Measurements from ENCODE around the gene SORCS2.

DNA sequence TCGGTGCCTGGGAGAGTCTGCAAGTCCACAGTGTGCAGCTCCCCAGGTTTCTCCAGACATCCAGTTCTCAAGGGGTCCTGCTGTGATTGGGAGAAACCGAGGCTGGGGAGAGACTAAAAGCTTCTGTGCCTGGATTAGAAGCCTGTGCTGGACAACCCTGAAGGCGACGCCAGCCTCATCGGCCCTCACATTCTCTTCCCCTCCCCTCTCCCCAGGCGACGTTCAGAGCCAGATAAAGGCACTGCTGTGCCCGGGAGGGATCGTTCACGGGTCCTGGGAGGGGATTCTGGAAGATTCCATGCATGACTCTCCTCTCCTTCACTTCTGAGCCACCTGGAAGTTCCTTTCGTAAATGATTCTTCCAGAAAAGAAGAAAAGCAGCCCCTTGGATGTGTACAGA, 114.6 kb downstream of the SORCS2 start:
- TF ChIP-seq IRX3 (CRISPR knock-in tag; IDR thresholded peaks at IDR 0.05; ENCODE audit: borderline replicate concordance, low read depth) (no peak), ZMYM2 (CRISPR knock-in tag; IDR thresholded peaks at IDR 0.05) (no peak), CTCF (CRISPR knock-in tag; IDR thresholded peaks at IDR 0.05) (no peak), ZNF850 (CRISPR knock-in tag; conservative IDR thresholded peaks at IDR 0.05) (no peak)
